Stimulated activated CD4-positive, alpha-beta T cell treated with anti-CD3 and anti-CD28 coated beads, Interleukin-2, amount 100 ng/mL, for 24 hours (primary cell): ENCODE data around the gene C9orf85.

Experiments used
- DNase-seq, 2 donors: peaks; one replicate each; pipeline ENCODE4 v3.0.0-alpha.2; 2020

Gene C9orf85

GRCh38 chr9:71908825-71909224 lies 2.6 kb upstream of the C9orf85 start:
- no peak for DNase-seq

- peak; percentile 53 to 63 for DNase-seq
Measured at GRCh38 chr9:71909887-71910649, 1.4 kb upstream of the C9orf85 start.

- DNase-seq, result no peak
Measured at GRCh38 chr9:71910650-71911060, 784 bp upstream of the C9orf85 start.

- DNase-seq, result no peak
Measured at GRCh38 chr9:71911908-71912335, 483 bp downstream of the C9orf85 start.

- DNase-seq, result no peak
Measured at GRCh38 chr9:71915495-71915894, 4.1 kb downstream of the C9orf85 start.

- DNase-seq, result no peak
Measured at GRCh38 chr9:71916834-71917534, 5.5 kb downstream of the C9orf85 start.

GRCh38 chr9:71918419-71918818 lies 7.0 kb downstream of the C9orf85 start:
- DNase-seq, result no peak

- DNase-seq, result no peak
Measured at GRCh38 chr9:71920456-71921189, 9.2 kb downstream of the C9orf85 start.

GRCh38 chr9:71921190-71921814 lies 9.9 kb downstream of the C9orf85 start:
- DNase-seq, result no peak

GRCh38 chr9:71924576-71924975 lies 13.1 kb downstream of the C9orf85 start:
- no peak for DNase-seq

- DNase-seq, result no peak
Measured at GRCh38 chr9:71925834-71926233, 14.4 kb downstream of the C9orf85 start.

GRCh38 chr9:71928376-71928775 lies 16.9 kb downstream of the C9orf85 start:
- no peak for DNase-seq

GRCh38 chr9:71928806-71929205 lies 17.4 kb downstream of the C9orf85 start:
- no peak for DNase-seq

GRCh38 chr9:71929223-71929622 lies 17.8 kb downstream of the C9orf85 start:
- no peak for DNase-seq

GRCh38 chr9:71929791-71930440 lies 18.5 kb downstream of the C9orf85 start:
- DNase-seq, result no peak

GRCh38 chr9:71931166-71931565 lies 19.7 kb downstream of the C9orf85 start:
- DNase-seq, result no peak

GRCh38 chr9:71936066-71936465 lies 24.6 kb downstream of the C9orf85 start:
- no peak for DNase-seq

- no peak for DNase-seq
Measured at GRCh38 chr9:71937070-71937625, 25.7 kb downstream of the C9orf85 start.

GRCh38 chr9:71937898-71938297 lies 26.5 kb downstream of the C9orf85 start:
- no peak for DNase-seq

GRCh38 chr9:71941060-71941568 lies 29.7 kb downstream of the C9orf85 start:
- DNase-seq, result no peak

- DNase-seq, result no peak
Measured at GRCh38 chr9:71941998-71942567, 30.6 kb downstream of the C9orf85 start.
